DND-41 (cell line): ENCODE measurements around the gene SYNRG.

Experiments used
- EZH2 ChIP-seq: IDR thresholded peaks from 3 replicates; pipeline ENCODE4 v1.6.1; 2012; ENCODE audit warnings: borderline replicate concordance, low read depth, mild to moderate bottlenecking, moderate library complexity, low read length, inconsistent platforms; ENCODE audit not compliant: severe bottlenecking
- TF ChIP-seq, protein P1 (sequence below): IDR thresholded peaks from 2 replicates; pipeline ENCODE4 v1.5.1; 2012; ENCODE audit warnings: borderline replicate concordance, low read length, moderate library complexity, mild to moderate bottlenecking; ENCODE audit not compliant: poor library complexity, severe bottlenecking; ENCODE audit errors: extremely low read depth

DNA sequence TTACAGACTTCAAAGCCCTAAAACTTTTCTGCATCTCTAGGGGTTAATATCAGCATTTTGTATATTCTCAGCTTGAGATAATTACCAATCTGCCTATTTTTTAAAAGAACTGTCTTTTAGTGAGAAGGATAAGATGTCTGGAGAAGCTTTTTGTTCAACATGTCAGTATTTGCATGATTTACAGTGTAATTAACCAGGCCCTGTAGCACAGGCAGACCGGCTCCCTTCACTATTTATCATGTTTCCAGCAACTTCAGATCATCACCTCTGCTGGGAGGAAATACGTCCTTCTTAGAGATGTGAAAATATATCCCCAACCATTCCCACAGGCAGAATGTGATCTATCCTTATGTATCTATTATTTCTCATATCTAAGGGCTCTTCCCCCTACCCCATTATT is 42.6 kb upstream of the SYNRG start:
- TF ChIP-seq, protein P1, sequence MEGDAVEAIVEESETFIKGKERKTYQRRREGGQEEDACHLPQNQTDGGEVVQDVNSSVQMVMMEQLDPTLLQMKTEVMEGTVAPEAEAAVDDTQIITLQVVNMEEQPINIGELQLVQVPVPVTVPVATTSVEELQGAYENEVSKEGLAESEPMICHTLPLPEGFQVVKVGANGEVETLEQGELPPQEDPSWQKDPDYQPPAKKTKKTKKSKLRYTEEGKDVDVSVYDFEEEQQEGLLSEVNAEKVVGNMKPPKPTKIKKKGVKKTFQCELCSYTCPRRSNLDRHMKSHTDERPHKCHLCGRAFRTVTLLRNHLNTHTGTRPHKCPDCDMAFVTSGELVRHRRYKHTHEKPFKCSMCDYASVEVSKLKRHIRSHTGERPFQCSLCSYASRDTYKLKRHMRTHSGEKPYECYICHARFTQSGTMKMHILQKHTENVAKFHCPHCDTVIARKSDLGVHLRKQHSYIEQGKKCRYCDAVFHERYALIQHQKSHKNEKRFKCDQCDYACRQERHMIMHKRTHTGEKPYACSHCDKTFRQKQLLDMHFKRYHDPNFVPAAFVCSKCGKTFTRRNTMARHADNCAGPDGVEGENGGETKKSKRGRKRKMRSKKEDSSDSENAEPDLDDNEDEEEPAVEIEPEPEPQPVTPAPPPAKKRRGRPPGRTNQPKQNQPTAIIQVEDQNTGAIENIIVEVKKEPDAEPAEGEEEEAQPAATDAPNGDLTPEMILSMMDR, result no peak
- TF ChIP-seq EZH2, result no peak
